GM12891 (cell line): Measurements from ENCODE around the gene KRT24.

Source experiments
- DNase-seq: peaks from one replicate; pipeline ENCODE4 v3.0.0; 2011; ENCODE audit warnings: low spot score; ENCODE audit not compliant: insufficient read length
- FAIRE-seq: peaks from 2 replicates; lab custom pipeline; 2011; peaks lifted over from hg19 to GRCh38; lab: Jason Lieb, UNC
- PAX5 ChIP-seq: IDR thresholded peaks from 2 replicates; pipeline ENCODE4 v1.6.1; 2011; ENCODE audit warnings: low read length, moderate library complexity, mild to moderate bottlenecking; ENCODE audit not compliant: insufficient read depth, severe bottlenecking
- POLR2A ChIP-seq: IDR thresholded peaks from 2 replicates; pipeline ENCODE4 v1.6.1; 2011; ENCODE audit warnings: low read depth, low read length, control low read depth
- POLR2AphosphoS5 ChIP-seq: IDR thresholded peaks from 2 replicates; pipeline ENCODE4 v1.6.1; 2011; ENCODE audit warnings: low read depth, low read length, control low read depth
- POU2F2 ChIP-seq: IDR thresholded peaks from 2 replicates; pipeline ENCODE4 v1.6.1; 2011; ENCODE audit warnings: low read depth, mild to moderate bottlenecking, control low read depth, low read length, moderate library complexity
- SPI1 ChIP-seq: IDR thresholded peaks from 2 replicates; pipeline ENCODE4 v1.6.1; 2011; ENCODE audit warnings: low read depth, low read length, control low read depth
- TAF1 ChIP-seq: IDR thresholded peaks from 2 replicates; pipeline ENCODE4 v1.6.1; 2011; ENCODE audit warnings: low read depth, low read length, control low read depth

Gene KRT24

GRCh38 chr17:40697297-40697696 lies 6.3 kb downstream of the KRT24 start:
- TF ChIP-seq PAX5 (no peak), TAF1 (no peak), POLR2AphosphoS5 (no peak), POU2F2 (no peak)
- DNase-seq (no peak), FAIRE-seq (no peak)

- no peak for FAIRE-seq
- no peak for DNase-seq
- TF ChIP-seq SPI1 = no peak
- no peak for TF ChIP-seq POU2F2
- TF ChIP-seq POLR2AphosphoS5 = no peak
- TF ChIP-seq PAX5 = no peak
- TF ChIP-seq POLR2A = no peak
- no peak for TF ChIP-seq TAF1
These were observed 6.9 kb downstream of the KRT24 start for GRCh38 chr17:40696651-40697072.

- FAIRE-seq = no peak
- DNase-seq = no peak
- TF ChIP-seq POLR2A (no peak), POLR2AphosphoS5 (no peak), PAX5 (no peak), TAF1 (no peak), POU2F2 (no peak), SPI1 (no peak)
These were observed 7.6 kb downstream of the KRT24 start for GRCh38 chr17:40695874-40696472.

GRCh38 chr17:40694584-40694983 lies 9.0 kb downstream of the KRT24 start:
- TF ChIP-seq PAX5 (no peak), POU2F2 (no peak), POLR2AphosphoS5 (no peak), POLR2A (no peak), SPI1 (no peak), TAF1 (no peak)
- DNase-seq (no peak), FAIRE-seq (no peak)

- no peak for FAIRE-seq
- no peak for DNase-seq
- TF ChIP-seq TAF1 (no peak), POU2F2 (no peak), PAX5 (no peak), POLR2AphosphoS5 (no peak), SPI1 (no peak), POLR2A (no peak)
These were observed 16.4 kb downstream of the KRT24 start for GRCh38 chr17:40687106-40687505.

GRCh38 chr17:40686192-40686591 lies 17.4 kb downstream of the KRT24 start:
- DNase-seq = no peak
- no peak for FAIRE-seq
- no peak for TF ChIP-seq PAX5
- no peak for TF ChIP-seq SPI1
- TF ChIP-seq POLR2A = no peak
- TF ChIP-seq POLR2AphosphoS5 = no peak
- TF ChIP-seq TAF1 = no peak
- no peak for TF ChIP-seq POU2F2

GRCh38 chr17:40680998-40681397 lies 22.6 kb downstream of the KRT24 start:
- FAIRE-seq (no peak), DNase-seq (no peak)
- TF ChIP-seq PAX5 (no peak), POLR2AphosphoS5 (no peak), SPI1 (no peak), POLR2A (no peak), POU2F2 (no peak), TAF1 (no peak)

GRCh38 chr17:40679523-40679907 lies 24.0 kb downstream of the KRT24 start:
- DNase-seq = no peak
- FAIRE-seq = no peak
- no peak for TF ChIP-seq POLR2AphosphoS5
- TF ChIP-seq PAX5 = no peak
- no peak for TF ChIP-seq TAF1
- TF ChIP-seq SPI1 = no peak
- TF ChIP-seq POU2F2 = no peak
- TF ChIP-seq POLR2A = no peak

- DNase-seq (no peak), FAIRE-seq (no peak)
- TF ChIP-seq TAF1 = no peak
- no peak for TF ChIP-seq PAX5
- no peak for TF ChIP-seq SPI1
- TF ChIP-seq POLR2A = no peak
- TF ChIP-seq POU2F2 = no peak
- no peak for TF ChIP-seq POLR2AphosphoS5
These were observed 24.5 kb downstream of the KRT24 start for GRCh38 chr17:40678902-40679522.

GRCh38 chr17:40675905-40676304 lies 27.6 kb downstream of the KRT24 start:
- FAIRE-seq = no peak
- no peak for DNase-seq
- TF ChIP-seq POLR2AphosphoS5 (no peak), PAX5 (no peak), TAF1 (no peak), SPI1 (no peak), POU2F2 (no peak)
